ENCODE measurements around the gene HOMER2. TPM values are rescaled to one million over a fixed set of nuclear protein-coding genes. Genes with fewer than 3 reads are reported as not detected.

Gene HOMER2
- total and polyA plus RNA-seq, 2 of the 13 experiments (the other 11 are each of a cell fraction or from before 2014, with no cell fraction given), result 12.9 to 14.1 TPM

- TF ChIP-seq GMEB1 (CRISPR knock-in tag; IDR thresholded peaks at IDR 0.05; ENCODE audit: borderline replicate concordance), result no peak
- no peak for TF ChIP-seq ZNF460 (CRISPR knock-in tag; IDR thresholded peaks at IDR 0.05; ENCODE audit: borderline replicate concordance)
- no peak for TF ChIP-seq FOXO1 (CRISPR knock-in tag; IDR thresholded peaks at IDR 0.05)
- TF ChIP-seq ZBTB10 (CRISPR knock-in tag; IDR thresholded peaks at IDR 0.05; ENCODE audit: borderline replicate concordance), result no peak
- peak; percentile 74; the same call in 1 of the 2 replicates for TF ChIP-seq ZNF614 (CRISPR knock-in tag; IDR thresholded peaks at IDR 0.05; ENCODE audit: borderline replicate concordance)
- no peak for TF ChIP-seq PCBP1 (IDR thresholded peaks at IDR 0.05; ENCODE audit: borderline replicate concordance, low read depth, low read length)
- peak; percentile 73 for TF ChIP-seq TOPORS (CRISPR knock-in tag; IDR thresholded peaks at IDR 0.05)
- TF ChIP-seq EP300 (IDR thresholded peaks at IDR 0.05; ENCODE audit: low read depth in 2 of 2, low read length in 2 of 2), result no peak
- 0 out of 2 replicates have a peak, but pooled peaks have one; percentile 21 for TF ChIP-seq EP300 (CRISPR knock-in tag; IDR thresholded peaks at IDR 0.05; ENCODE audit: borderline replicate concordance)
- TF ChIP-seq, protein P1, sequence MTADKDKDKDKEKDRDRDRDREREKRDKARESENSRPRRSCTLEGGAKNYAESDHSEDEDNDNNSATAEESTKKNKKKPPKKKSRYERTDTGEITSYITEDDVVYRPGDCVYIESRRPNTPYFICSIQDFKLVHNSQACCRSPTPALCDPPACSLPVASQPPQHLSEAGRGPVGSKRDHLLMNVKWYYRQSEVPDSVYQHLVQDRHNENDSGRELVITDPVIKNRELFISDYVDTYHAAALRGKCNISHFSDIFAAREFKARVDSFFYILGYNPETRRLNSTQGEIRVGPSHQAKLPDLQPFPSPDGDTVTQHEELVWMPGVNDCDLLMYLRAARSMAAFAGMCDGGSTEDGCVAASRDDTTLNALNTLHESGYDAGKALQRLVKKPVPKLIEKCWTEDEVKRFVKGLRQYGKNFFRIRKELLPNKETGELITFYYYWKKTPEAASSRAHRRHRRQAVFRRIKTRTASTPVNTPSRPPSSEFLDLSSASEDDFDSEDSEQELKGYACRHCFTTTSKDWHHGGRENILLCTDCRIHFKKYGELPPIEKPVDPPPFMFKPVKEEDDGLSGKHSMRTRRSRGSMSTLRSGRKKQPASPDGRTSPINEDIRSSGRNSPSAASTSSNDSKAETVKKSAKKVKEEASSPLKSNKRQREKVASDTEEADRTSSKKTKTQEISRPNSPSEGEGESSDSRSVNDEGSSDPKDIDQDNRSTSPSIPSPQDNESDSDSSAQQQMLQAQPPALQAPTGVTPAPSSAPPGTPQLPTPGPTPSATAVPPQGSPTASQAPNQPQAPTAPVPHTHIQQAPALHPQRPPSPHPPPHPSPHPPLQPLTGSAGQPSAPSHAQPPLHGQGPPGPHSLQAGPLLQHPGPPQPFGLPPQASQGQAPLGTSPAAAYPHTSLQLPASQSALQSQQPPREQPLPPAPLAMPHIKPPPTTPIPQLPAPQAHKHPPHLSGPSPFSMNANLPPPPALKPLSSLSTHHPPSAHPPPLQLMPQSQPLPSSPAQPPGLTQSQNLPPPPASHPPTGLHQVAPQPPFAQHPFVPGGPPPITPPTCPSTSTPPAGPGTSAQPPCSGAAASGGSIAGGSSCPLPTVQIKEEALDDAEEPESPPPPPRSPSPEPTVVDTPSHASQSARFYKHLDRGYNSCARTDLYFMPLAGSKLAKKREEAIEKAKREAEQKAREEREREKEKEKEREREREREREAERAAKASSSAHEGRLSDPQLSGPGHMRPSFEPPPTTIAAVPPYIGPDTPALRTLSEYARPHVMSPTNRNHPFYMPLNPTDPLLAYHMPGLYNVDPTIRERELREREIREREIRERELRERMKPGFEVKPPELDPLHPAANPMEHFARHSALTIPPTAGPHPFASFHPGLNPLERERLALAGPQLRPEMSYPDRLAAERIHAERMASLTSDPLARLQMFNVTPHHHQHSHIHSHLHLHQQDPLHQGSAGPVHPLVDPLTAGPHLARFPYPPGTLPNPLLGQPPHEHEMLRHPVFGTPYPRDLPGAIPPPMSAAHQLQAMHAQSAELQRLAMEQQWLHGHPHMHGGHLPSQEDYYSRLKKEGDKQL (CRISPR knock-in tag; IDR thresholded peaks at IDR 0.05; ENCODE audit: low read depth), result no peak
- TF ChIP-seq ZNF558 (CRISPR knock-in tag; IDR thresholded peaks at IDR 0.05; ENCODE audit: borderline replicate concordance), result peak; percentile 76; the same call in 1 of the 2 replicates
- no peak for TF ChIP-seq ARNTL (CRISPR knock-in tag; IDR thresholded peaks at IDR 0.05)
- peak; percentile 11; the same call in 1 of the 2 replicates for TF ChIP-seq ZNF644 (CRISPR knock-in tag; IDR thresholded peaks at IDR 0.05; ENCODE audit: low read depth)
- TF ChIP-seq, protein P2, sequence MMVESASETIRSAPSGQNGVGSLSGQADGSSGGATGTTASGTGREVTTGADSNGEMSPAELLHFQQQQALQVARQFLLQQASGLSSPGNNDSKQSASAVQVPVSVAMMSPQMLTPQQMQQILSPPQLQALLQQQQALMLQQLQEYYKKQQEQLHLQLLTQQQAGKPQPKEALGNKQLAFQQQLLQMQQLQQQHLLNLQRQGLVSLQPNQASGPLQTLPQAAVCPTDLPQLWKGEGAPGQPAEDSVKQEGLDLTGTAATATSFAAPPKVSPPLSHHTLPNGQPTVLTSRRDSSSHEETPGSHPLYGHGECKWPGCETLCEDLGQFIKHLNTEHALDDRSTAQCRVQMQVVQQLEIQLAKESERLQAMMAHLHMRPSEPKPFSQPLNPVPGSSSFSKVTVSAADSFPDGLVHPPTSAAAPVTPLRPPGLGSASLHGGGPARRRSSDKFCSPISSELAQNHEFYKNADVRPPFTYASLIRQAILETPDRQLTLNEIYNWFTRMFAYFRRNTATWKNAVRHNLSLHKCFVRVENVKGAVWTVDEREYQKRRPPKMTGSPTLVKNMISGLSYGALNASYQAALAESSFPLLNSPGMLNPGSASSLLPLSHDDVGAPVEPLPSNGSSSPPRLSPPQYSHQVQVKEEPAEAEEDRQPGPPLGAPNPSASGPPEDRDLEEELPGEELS (CRISPR knock-in tag; IDR thresholded peaks at IDR 0.05), result peak; percentile 25; the same call in 1 of the 2 replicates
- TF ChIP-seq KDM3A (CRISPR knock-in tag; IDR thresholded peaks at IDR 0.05; ENCODE audit: low read depth), result peak; percentile 58; the same call in 1 of the 2 replicates
Observed at GRCh38 chr15:82985688-82986441, 33.3 kb upstream of the HOMER2 start, which contains the start of gene RAMAC (continued).
